OCI-LY1 (cell line): ENCODE measurements around the gene DMD.

Experiments
- EZH2 ChIP-seq: fragments of 200-600 bp; sonication (generic), shearing (Covaris generic); IDR thresholded peaks from 2 replicates; pipeline ENCODE4 v1.8.0; 2017; ENCODE audit warnings: borderline replicate concordance, mixed run types, mild to moderate bottlenecking, antibody characterized with exemption, low read length, moderate library complexity, mixed read lengths
- TF ChIP-seq, protein P1 (sequence below): fragments of 200-600 bp; sonication (generic), shearing (Covaris generic); IDR thresholded peaks from 2 replicates; pipeline ENCODE4 v1.5.1; 2017; ENCODE audit warnings: mild to moderate bottlenecking, antibody characterized with exemption, low read length, moderate library complexity, mixed read lengths

DNA sequence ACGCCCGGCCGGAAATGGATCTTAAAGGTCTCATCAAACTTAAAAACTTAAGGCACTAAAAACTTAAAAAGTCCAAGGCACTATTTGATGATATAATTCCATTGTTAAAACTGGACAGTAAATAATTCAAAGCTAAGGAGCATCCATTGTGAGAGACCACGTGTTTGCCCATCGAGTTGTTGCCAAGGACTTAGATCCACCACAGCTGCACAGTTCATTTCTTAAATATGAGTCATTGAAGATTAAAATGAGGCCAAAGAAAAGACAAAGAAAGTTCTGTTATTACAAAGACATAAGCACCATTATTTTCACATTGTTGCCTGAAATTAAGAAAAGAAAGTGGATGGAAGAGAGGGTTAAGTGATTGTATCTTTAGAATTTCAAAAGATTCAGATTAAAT, 1728.0 kb downstream of the DMD start:
- TF ChIP-seq, protein P1, sequence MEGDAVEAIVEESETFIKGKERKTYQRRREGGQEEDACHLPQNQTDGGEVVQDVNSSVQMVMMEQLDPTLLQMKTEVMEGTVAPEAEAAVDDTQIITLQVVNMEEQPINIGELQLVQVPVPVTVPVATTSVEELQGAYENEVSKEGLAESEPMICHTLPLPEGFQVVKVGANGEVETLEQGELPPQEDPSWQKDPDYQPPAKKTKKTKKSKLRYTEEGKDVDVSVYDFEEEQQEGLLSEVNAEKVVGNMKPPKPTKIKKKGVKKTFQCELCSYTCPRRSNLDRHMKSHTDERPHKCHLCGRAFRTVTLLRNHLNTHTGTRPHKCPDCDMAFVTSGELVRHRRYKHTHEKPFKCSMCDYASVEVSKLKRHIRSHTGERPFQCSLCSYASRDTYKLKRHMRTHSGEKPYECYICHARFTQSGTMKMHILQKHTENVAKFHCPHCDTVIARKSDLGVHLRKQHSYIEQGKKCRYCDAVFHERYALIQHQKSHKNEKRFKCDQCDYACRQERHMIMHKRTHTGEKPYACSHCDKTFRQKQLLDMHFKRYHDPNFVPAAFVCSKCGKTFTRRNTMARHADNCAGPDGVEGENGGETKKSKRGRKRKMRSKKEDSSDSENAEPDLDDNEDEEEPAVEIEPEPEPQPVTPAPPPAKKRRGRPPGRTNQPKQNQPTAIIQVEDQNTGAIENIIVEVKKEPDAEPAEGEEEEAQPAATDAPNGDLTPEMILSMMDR = no peak
- no peak for TF ChIP-seq EZH2
